Stimulated activated CD8-positive, alpha-beta memory T cell treated with anti-CD3 and anti-CD28 coated beads, Interleukin-12 subunit alpha, Interleukin-12 subunit beta, amount 100 ng/mL, for 4 hours (primary cell): Measurements from ENCODE around the gene PVRIG.
A peak's percentile ranks its signal among the peaks of the same experiment; 100 is the strongest.
"Not testable (repeated sequence)": the region's sequence is repeated elsewhere in the genome, so short reads cannot be mapped to it uniquely, and the experiment has no call there.

ENCODE experiments used
- DNase-seq: peaks from one replicate; pipeline ENCODE4 v3.0.0-alpha.2; 2020; ENCODE audit warnings: low read depth

PVRIG gene

DNA sequence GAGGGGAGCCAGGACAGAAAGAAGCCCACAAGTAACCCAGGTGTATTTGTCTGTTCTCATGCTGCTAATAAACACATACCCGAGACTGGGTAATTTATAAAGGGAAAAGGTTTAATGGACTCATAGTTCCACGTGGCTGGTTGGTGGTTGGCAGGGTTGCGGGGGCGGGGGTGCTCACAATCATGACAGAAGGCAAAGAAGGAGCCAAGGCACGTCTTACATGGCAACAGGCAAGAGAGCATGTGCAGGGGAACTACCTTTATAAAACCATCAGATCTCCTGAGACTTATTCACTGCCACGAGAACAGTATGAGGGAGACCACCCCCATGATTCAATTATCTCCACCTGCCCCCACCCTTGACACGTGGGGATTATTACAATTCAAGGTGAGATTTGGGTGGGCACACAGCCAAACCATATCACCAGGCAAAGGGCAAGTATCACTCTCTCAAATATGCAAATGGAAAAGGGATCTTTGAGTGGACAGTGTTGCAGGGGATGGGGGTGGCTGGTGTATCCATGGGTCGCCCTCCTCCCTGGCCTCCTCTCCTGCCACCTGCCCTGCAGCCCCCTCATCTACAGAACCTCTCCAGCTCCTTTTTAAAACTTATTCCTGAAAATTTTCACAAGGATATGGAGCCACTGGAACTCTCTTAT, 15.0 kb downstream of the PVRIG start:
- DNase-seq: not testable (repeated sequence)

DNA sequence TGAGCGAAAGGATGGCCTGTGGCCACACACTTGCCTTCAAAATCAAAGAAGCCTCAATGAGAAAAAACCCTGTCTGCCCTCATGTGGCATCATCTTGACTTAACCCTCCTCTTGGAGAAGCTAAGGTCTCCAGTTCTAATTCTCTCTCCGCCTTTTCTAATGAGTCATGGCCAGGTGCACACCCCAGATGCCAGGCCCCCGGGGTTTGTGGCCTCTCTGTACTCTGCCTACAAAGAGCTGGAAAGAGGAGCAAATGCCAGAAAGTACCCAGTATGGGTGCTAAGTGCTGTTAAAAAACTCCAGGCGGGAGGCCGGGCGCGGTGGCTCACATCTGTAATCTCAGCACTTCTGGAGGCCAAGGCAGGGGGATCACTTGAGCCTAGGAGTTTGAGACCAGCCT, 20.2 kb downstream of the PVRIG start:
- DNase-seq: not testable (repeated sequence)

DNA sequence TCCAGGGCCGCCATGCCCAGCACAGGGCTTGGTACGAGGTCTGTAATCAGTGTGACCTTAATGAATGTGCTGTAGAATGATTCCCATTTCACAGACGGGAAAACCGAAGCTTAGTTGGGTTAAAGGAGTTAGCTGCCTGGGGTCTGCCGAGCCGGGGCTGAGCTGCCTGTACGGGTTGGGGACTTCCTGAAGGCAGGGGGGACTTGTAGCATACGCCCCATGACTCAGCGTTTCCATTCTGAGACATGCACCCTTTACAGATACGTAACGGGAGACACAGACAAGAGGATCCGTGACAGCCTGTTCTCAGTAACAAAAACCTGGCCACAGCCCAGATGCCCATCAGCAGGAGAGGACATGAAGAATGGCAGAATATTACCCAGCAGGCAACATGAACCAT, 23.6 kb downstream of the PVRIG start:
- DNase-seq: peak; percentile 34

DNA sequence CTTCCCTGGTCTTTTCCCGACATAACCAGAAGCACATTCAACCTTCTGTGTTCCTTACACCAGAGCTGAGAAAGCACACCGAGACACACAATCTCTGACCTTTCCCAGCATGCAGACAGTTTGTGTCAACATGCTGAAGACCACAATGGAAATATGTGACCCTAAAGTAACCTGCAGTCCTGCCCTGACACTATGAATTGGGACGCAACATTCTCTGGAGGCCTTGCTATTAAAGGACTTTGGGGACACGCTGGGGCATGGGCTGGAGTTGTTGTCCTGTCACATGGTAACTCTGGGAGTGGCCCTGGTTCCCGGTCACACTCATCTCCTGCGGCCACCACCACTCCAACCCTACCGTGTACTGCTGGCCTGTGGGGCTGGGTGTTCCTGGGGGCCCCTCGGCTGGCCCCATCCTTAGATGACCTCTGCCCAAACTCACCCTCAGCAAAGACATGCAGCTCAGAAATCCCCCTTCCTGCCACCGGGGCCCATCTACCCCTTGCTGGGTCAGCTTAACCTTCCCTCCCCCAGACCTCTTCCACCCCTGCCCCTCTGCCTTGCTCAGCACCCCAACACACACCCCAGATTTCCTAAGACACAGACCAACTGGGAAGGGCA, 25.3 kb downstream of the PVRIG start:
- not testable (repeated sequence) for DNase-seq

GRCh38 chr7:100246121-100246864, 26.5 kb downstream of the PVRIG start:
- DNase-seq: not testable (repeated sequence)

- not testable (repeated sequence) for DNase-seq
Observed at GRCh38 chr7:100246865-100247137, 27.1 kb downstream of the PVRIG start.

GRCh38 chr7:100247152-100247757, 27.5 kb downstream of the PVRIG start:
- DNase-seq: no peak

- no peak for DNase-seq
Observed at GRCh38 chr7:100248483-100248882, 28.7 kb downstream of the PVRIG start.

DNA sequence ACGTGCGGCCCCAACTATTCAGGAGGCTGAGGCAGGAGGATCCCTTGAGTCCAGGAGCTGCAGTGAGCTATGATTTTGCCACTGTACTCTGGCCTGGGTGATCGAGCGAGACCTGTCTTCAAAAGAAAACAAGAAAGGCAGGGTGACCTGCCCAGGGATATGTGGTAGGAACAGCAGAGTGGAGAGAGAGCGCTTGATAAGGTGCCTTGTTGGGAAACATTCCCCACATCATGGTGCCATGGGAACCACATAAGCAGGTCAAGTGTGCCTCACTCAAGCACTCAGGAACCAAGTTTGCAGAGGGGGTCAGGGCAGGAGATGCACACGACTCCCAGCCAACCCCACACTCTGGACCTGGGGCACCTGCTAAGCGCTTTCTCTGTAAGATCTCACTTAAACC, 37.3 kb downstream of the PVRIG start:
- DNase-seq: no peak

GRCh38 chr7:100259984-100260383, 40.2 kb downstream of the PVRIG start:
- DNase-seq: not testable (repeated sequence)

- not testable (repeated sequence) for DNase-seq
Observed at GRCh38 chr7:100262896-100263295, 43.1 kb downstream of the PVRIG start.

GRCh38 chr7:100264223-100264622, 44.5 kb downstream of the PVRIG start:
- DNase-seq: not testable (repeated sequence)

GRCh38 chr7:100264669-100265165, 45.0 kb downstream of the PVRIG start:
- not testable (repeated sequence) for DNase-seq

GRCh38 chr7:100265851-100266250, 46.1 kb downstream of the PVRIG start:
- DNase-seq: not testable (repeated sequence)

DNA sequence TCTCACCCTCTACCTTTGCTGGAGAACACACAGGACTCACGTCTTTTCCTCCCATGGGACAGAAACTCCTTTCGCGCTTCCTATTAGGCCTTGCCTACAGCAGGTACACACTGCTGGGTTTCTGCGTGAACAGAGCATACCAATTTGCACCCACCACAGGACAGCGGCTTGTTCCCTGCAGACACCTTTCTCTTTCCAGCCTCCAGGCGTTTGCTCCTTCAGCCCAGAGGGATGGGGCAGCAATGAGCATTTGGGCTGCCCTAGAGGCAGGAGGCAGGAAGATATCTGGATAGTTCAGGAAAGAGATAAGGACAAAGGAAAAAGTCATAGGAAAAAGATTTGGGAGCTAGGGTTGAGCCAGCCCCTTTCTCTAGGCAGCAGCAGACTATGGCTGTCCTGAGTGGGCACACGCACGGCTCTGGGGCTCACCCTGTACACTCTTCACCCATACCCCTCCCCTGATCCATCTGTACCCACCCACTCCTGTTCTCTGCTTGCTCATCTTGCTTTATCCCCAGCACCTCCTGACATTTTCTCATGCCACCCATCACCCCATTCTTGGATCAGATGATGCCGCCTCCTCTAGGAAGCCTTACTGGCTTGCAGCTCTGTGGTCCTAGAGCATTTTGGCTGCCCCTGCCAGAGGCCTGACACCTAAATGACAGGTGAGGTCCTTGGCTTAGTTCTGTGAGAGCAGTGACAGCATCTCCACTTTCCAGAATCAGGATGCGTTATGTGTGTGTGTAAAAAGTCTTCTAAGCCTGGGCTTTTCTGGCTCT, 47.0 kb downstream of the PVRIG start:
- no peak for DNase-seq

DNA sequence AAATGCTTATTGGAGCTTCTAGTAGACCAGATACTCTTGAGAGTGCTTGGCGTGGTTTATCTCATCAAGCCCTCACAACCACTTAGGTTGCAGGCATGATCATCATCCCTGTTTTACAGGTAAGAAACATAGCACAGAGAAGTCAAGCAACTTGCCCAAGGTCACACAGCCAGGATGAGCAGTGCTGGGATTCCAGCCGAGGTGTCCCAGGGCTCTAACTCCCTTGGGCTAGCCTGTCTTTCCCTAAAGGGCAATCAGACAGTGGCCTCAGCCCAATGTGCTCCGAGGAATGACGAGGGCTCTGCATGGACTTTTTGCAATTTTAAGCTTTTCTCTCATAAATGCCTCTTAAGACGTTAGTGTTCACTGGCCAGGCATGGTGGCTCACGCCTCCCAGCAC, 47.9 kb downstream of the PVRIG start:
- no peak for DNase-seq

DNA sequence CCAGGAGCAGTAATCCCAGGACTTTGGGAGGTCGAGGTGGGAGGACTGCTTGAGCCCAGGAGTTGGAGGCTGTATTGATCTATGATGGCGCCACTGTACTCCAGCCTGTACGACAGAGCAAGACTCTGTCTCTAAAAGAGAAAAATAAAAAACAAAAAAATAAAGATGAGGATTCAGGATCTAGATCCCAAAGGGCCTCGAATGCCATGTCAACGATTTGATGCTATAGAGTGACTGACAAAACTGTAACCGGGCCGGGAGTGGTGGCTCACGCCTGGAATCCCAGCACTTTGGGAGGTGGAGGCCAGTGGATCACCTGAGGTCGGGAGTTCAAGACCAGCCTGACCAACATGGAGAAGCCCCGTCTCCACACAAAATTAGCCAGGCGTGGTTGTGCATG, 49.1 kb downstream of the PVRIG start:
- not testable (repeated sequence) for DNase-seq

GRCh38 chr7:100269306-100270045, 49.7 kb downstream of the PVRIG start:
- not testable (repeated sequence) for DNase-seq

- DNase-seq: not testable (repeated sequence)
Observed at GRCh38 chr7:100270046-100270918, 50.5 kb downstream of the PVRIG start.
